HEK293 (cell line): ENCODE measurements around the gene TCEA2.

ENCODE experiments used
- CTCF ChIA-PET: fragments of 350-600 bp; formaldehyde crosslinking; extraction: SDS; loops from one replicate; lab custom pipeline; 2021; ENCODE audit warnings: antibody characterized with exemption; lab: Yijun Ruan, JAX
- POLR2A ChIA-PET: fragments of 300-600 bp; formaldehyde crosslinking; extraction: SDS; loops from one replicate; lab custom pipeline; 2020; ENCODE audit warnings: antibody characterized with exemption, inconsistent platforms; lab: Yijun Ruan, JAX
- H3K27ac ChIP-seq: fragments of 200-500 bp; sonication (Bioruptor generic); 2 replicates; pipeline ENCODE4 v1.5.1; 2014; ENCODE audit warnings: low read depth, low read length, control low read depth, inconsistent platforms; ENCODE audit errors: extremely low read depth
- H3K36me3 ChIP-seq, 2 experiments: fragments of 200-500 bp in 1 of 2; sonication (Bioruptor generic) in 1 of 2; 1 replicate in 1 of 2; 2 replicates in 1 of 2; pipeline ENCODE4 v1.5.1; 2014 to 2017; ENCODE audit warnings: inconsistent platforms in 2 of 2, low read length in 2 of 2; ENCODE audit not compliant: control insufficient read depth in 2 of 2, insufficient read depth in 1 of 2
- H3K4me1 ChIP-seq: fragments of 200-500 bp; sonication (Bioruptor generic); 2 replicates; pipeline ENCODE4 v1.5.1; 2014; ENCODE audit warnings: mild to moderate bottlenecking, low read length, inconsistent platforms; ENCODE audit not compliant: control insufficient read depth, insufficient read depth
- H3K4me3 ChIP-seq: 2 replicates; pipeline ENCODE4 v1.5.1; 2011; ENCODE audit warnings: low read depth, mild to moderate bottlenecking, control low read depth, low read length, moderate library complexity
- H3K9me3 ChIP-seq: fragments of 200-500 bp; sonication (Bioruptor generic); 2 replicates; pipeline ENCODE4 v1.5.1; 2014; ENCODE audit warnings: low read depth, low read length, inconsistent platforms; ENCODE audit not compliant: control insufficient read depth, insufficient read depth
- GFI1B ChIP-seq: fragments of 450-650 bp; formaldehyde crosslinking; IDR thresholded peaks from 2 replicates; pipeline ENCODE4 v1.5.1; 2016; ENCODE audit warnings: missing biosample characterization, missing genetic modification characterization
- KLF16 ChIP-seq: fragments of 450-650 bp; formaldehyde crosslinking; IDR thresholded peaks from 2 replicates; pipeline ENCODE4 v1.5.1; 2017; ENCODE audit warnings: missing biosample characterization, missing genetic modification characterization
- MZF1 ChIP-seq: fragments of 450-650 bp; formaldehyde crosslinking; IDR thresholded peaks from 2 replicates; pipeline ENCODE4 v1.5.1; 2017; ENCODE audit warnings: missing biosample characterization, missing genetic modification characterization, borderline replicate concordance
- PBX3 ChIP-seq: sonication (generic); formaldehyde crosslinking; IDR thresholded peaks from 2 replicates; pipeline ENCODE4 v1.8.1; 2022; ENCODE audit warnings: mild to moderate bottlenecking, moderate library complexity, missing genetic modification reagents
- PRDM10 ChIP-seq: fragments of 450-650 bp; formaldehyde crosslinking; IDR thresholded peaks from 2 replicates; pipeline ENCODE4 v1.5.1; 2016; ENCODE audit warnings: missing biosample characterization, missing genetic modification characterization
- RBAK ChIP-seq: fragments of 450-650 bp; formaldehyde crosslinking; IDR thresholded peaks from 2 replicates; pipeline ENCODE4 v1.5.1; 2016; ENCODE audit warnings: missing biosample characterization, missing genetic modification characterization
- SCRT2 ChIP-seq: fragments of 450-650 bp; formaldehyde crosslinking; IDR thresholded peaks from 2 replicates; pipeline ENCODE4 v1.5.1; 2016; ENCODE audit warnings: missing biosample characterization, missing genetic modification characterization
- SP2 ChIP-seq: fragments of 450-650 bp; formaldehyde crosslinking; IDR thresholded peaks from 2 replicates; pipeline ENCODE4 v1.5.1; 2016; ENCODE audit warnings: missing biosample characterization, missing genetic modification characterization
- ZBTB7A ChIP-seq: fragments of 450-650 bp; formaldehyde crosslinking; IDR thresholded peaks from 2 replicates; pipeline ENCODE4 v1.5.1; 2016; ENCODE audit warnings: low read depth, missing biosample characterization, missing genetic modification characterization
- ZBTB8A ChIP-seq: fragments of 450-650 bp; formaldehyde crosslinking; IDR thresholded peaks from 2 replicates; pipeline ENCODE4 v1.5.1; 2016; ENCODE audit warnings: missing biosample characterization, missing genetic modification characterization
- ZEB2 ChIP-seq: fragments of 450-650 bp; formaldehyde crosslinking; IDR thresholded peaks from 2 replicates; pipeline ENCODE4 v1.5.1; 2016; ENCODE audit warnings: missing biosample characterization, missing genetic modification characterization
- ZFHX2 ChIP-seq: fragments of 450-650 bp; formaldehyde crosslinking; conservative IDR thresholded peaks from 2 replicates; pipeline ENCODE4 v1.5.1; 2016; ENCODE audit warnings: missing biosample characterization, missing genetic modification characterization
- ZFP69B ChIP-seq: fragments of 450-650 bp; formaldehyde crosslinking; IDR thresholded peaks from 2 replicates; pipeline ENCODE4 v1.5.1; 2016; ENCODE audit warnings: missing biosample characterization, missing genetic modification characterization
- ZNF23 ChIP-seq: fragments of 450-650 bp; formaldehyde crosslinking; IDR thresholded peaks from 2 replicates; pipeline ENCODE4 v1.5.1; 2016; ENCODE audit warnings: missing biosample characterization, missing genetic modification characterization, borderline replicate concordance
- ZNF239 ChIP-seq: fragments of 450-650 bp; formaldehyde crosslinking; IDR thresholded peaks from 2 replicates; pipeline ENCODE4 v1.5.1; 2016; ENCODE audit warnings: missing biosample characterization, missing genetic modification characterization
- ZNF350 ChIP-seq: fragments of 450-650 bp; formaldehyde crosslinking; IDR thresholded peaks from 2 replicates; pipeline ENCODE4 v1.5.0; 2017; ENCODE audit warnings: missing biosample characterization, mild to moderate bottlenecking, missing genetic modification characterization
- ZNF37A ChIP-seq: fragments of 450-650 bp; IDR thresholded peaks from 2 replicates; pipeline ENCODE4 v1.5.1; 2018; ENCODE audit warnings: missing biosample characterization, missing genetic modification characterization
- ZNF404 ChIP-seq: fragments of 450-650 bp; formaldehyde crosslinking; IDR thresholded peaks from 2 replicates; pipeline ENCODE4 v1.5.1; 2017; ENCODE audit warnings: missing biosample characterization, missing genetic modification characterization
- ZNF623 ChIP-seq: fragments of 450-650 bp; formaldehyde crosslinking; IDR thresholded peaks from 2 replicates; pipeline ENCODE4 v1.5.1; 2016; ENCODE audit warnings: missing biosample characterization, missing genetic modification characterization
- ZNF670 ChIP-seq: fragments of 450-650 bp; formaldehyde crosslinking; IDR thresholded peaks from 2 replicates; pipeline ENCODE4 v1.5.1; 2016; ENCODE audit warnings: missing biosample characterization, missing genetic modification characterization, low read depth
- ZNF76 ChIP-seq: fragments of 450-650 bp; formaldehyde crosslinking; IDR thresholded peaks from 2 replicates; pipeline ENCODE4; 2016; ENCODE audit warnings: low read depth, missing biosample characterization, missing genetic modification characterization, borderline replicate concordance
- ZSCAN30 ChIP-seq: fragments of 450-650 bp; IDR thresholded peaks from 2 replicates; pipeline ENCODE4 v1.5.1; 2018; ENCODE audit warnings: missing biosample characterization, mild to moderate bottlenecking, missing genetic modification characterization, moderate library complexity
- TF ChIP-seq, protein P1 (sequence below): fragments of 450-650 bp; formaldehyde crosslinking; IDR thresholded peaks from 2 replicates; pipeline ENCODE4 v1.5.1; 2016; ENCODE audit warnings: missing biosample characterization, missing genetic modification characterization
- TF ChIP-seq, protein P2 (sequence below): fragments of 450-650 bp; formaldehyde crosslinking; IDR thresholded peaks from 2 replicates; pipeline ENCODE4 v1.5.1; 2016; ENCODE audit warnings: missing biosample characterization, missing genetic modification characterization

Gene TCEA2

DNA sequence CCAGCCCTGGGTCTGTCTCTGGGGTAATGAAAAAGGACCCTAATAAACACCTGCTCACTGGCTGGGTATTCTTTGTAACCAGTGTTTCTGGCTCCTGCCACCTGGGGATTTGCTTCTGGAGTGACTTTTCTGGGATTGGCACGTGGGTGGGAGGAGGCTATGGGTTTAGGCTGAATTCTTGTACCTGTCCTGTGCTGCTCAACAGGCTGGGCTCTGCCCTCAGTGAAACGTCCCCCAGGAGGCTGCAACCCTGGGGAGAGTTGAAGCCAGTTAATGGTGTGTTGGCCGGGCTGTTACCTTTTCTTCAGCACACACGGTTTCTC is 37.5 kb downstream of the TCEA2 start (continued):
- TF ChIP-seq ZNF239 (no peak), ZNF404 (tag by site-specific recombination) (no peak)
- TF ChIP-seq, all 188 proteins: peak for 0

DNA sequence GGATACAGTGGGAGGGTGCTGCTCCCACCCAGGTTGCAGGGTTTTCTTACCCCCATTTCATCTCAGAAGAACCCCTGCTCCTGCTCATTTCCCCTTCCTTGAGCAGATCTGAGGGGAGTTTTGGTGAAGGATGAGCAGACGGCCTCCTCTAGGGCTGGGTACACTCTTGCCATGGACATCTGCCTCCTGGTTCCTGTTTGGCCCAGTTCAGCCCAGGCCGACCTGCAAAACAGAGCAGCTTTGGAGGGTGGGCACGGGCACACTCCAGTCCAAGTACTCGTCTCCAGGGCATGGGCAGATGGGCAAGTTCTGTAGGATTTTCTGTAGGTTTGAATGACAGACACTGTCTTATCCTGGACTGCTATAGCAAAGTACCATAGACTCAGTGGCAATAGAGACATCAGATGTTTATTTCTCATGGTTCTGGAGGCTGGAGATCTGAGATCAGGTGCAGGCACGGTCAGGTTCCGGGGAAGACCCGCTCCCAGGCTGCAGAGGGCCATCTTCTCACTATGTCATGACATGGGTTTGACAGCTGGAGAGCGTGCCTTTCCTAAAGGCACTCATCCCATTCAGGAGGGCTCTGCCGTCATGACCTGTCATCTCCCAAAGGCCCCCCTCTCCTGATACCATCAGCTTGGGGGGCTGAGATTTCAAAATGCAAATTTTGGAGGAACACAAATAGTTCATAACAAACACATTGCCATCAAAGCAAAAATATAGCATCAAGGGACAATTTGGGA is 38.1 kb downstream of the TCEA2 start:
- TF ChIP-seq ZNF623 (no peak), SCRT2 (tag by site-specific recombination) (no peak), PRDM10 (0 out of 2 replicates have a peak, but pooled peaks have one; percentile 31), ZNF350 (tag by site-specific recombination) (no peak)
- TF ChIP-seq, all 188 proteins: peak for 1
- Histone ChIP-seq H3K36me3 (no peaks in the 10 kb centered on the region), H3K4me1 (no peaks in the 10 kb centered on the region), H3K27ac (no peak overlapping the region), H3K4me3 (no peak overlapping the region), H3K9me3 (no peaks in the 10 kb centered on the region)
- POLR2A ChIA-PET: no interaction called here
- CTCF ChIA-PET: interaction anchor here (0.6 to 1.7 kb wide), 8 partner anchors 9 to 158 kb away, joined by 3 to 10 read pairs (median 3); partner anchors contain the start of gene LKAAEAR1

GRCh38 chr20:64101731-64102621 is 39.0 kb downstream of the TCEA2 start:
- POLR2A ChIA-PET: interaction anchor here (0.9 to 1.2 kb wide), 2 partner anchors 18 kb away, joined by 3 to 4 read pairs; no protein-coding TSS in a partner anchor
- CTCF ChIA-PET: interaction anchor here (0.7 to 1.7 kb wide), 7 partner anchors 13 to 92 kb away, joined by 3 to 10 read pairs (median 3); partner anchors contain the start of gene LKAAEAR1
- Histone ChIP-seq H3K4me1 (no peaks in the 10 kb centered on the region), H3K4me3 (peak overlapping the region; percentile 39), H3K9me3 (no peaks in the 10 kb centered on the region), H3K27ac (no peak overlapping the region), H3K36me3 (no peaks in the 10 kb centered on the region)
- TF ChIP-seq MZF1 (tag by site-specific recombination) (no peak), ZBTB7A (tag by site-specific recombination) (0 out of 2 replicates have a peak, but pooled peaks have one; percentile 16), ZFHX2 (peak; percentile 37), ZEB2 (tag by site-specific recombination) (no peak), GFI1B (tag by site-specific recombination) (no peak), RBAK (tag by site-specific recombination) (no peak), ZNF37A (tag by site-specific recombination) (no peak), PBX3 (CRISPR knock-in tag) (no peak), SP2 (tag by site-specific recombination) (peak; percentile 50), ZNF670 (tag by site-specific recombination) (no peak), ZFP69B (tag by site-specific recombination) (peak; percentile 93), KLF16 (tag by site-specific recombination) (peak; percentile 84), ZSCAN30 (tag by site-specific recombination) (peak; percentile 78), ZNF76 (tag by site-specific recombination) (peak; percentile 39; the same call in 1 of the 2 replicates), ZBTB8A (tag by site-specific recombination) (peak; percentile 91), ZNF23 (no peak)
- TF ChIP-seq, protein P1, sequence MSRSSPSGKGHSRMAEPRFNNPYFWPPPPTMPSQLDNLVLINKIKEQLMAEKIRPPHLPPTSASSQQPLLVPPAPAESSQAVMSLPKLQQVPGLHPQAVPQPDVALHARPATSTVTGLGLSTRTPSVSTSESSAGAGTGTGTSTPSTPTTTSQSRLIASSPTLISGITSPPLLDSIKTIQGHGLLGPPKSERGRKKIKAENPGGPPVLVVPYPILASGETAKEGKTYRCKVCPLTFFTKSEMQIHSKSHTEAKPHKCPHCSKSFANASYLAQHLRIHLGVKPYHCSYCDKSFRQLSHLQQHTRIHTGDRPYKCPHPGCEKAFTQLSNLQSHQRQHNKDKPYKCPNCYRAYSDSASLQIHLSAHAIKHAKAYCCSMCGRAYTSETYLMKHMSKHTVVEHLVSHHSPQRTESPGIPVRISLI (tag by site-specific recombination): no peak
- TF ChIP-seq, protein P2, sequence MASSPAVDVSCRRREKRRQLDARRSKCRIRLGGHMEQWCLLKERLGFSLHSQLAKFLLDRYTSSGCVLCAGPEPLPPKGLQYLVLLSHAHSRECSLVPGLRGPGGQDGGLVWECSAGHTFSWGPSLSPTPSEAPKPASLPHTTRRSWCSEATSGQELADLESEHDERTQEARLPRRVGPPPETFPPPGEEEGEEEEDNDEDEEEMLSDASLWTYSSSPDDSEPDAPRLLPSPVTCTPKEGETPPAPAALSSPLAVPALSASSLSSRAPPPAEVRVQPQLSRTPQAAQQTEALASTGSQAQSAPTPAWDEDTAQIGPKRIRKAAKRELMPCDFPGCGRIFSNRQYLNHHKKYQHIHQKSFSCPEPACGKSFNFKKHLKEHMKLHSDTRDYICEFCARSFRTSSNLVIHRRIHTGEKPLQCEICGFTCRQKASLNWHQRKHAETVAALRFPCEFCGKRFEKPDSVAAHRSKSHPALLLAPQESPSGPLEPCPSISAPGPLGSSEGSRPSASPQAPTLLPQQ: peak; percentile 93
